GM23248 (cell line): ENCODE results near the gene DPP10.

Experiments
- EZH2 ChIP-seq: fragments of 200-600 bp; sonication (generic); IDR thresholded peaks from 2 replicates; pipeline ENCODE4 v1.6.1; 2018; ENCODE audit warnings: antibody characterized with exemption, mild to moderate bottlenecking; ENCODE audit not compliant: insufficient read depth, poor library complexity, severe bottlenecking
- EZH2phosphoT487 ChIP-seq: fragments of 200-600 bp; sonication (generic); IDR thresholded peaks from 2 replicates; pipeline ENCODE4 v1.6.1; 2018; ENCODE audit warnings: antibody characterized with exemption, moderate library complexity, mild to moderate bottlenecking, low read depth; ENCODE audit not compliant: insufficient read depth

DNA sequence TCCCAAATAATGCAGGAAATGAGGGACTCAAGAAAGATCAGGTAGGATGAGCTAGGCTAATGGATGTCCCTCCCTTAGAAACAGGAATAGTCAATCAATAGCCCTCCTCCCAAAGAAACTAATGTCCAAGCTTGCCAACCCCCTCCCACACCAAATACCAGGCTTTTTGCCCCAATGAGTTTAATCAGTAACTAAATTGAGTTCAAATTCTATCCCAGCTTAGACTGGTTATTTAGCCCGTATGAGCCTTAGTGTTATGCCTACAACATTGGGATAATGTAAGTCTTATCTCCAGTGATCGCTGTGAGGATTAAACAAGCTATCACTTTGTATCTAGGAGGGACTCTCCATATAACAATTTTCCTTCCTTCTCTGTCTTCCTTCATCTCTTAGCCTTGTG is 310.7 kb downstream of the DPP10 start:
- TF ChIP-seq EZH2 (no peak), EZH2phosphoT487 (no peak)
